Measurements from ENCODE around the gene GCC2.
A peak's percentile ranks its signal among the peaks of the same experiment; 100 is the strongest.

The GCC2 gene

GRCh38 chr2:108417254-108417653 lies 31.8 kb upstream of the GCC2 start:
- Histone ChIP-seq H3K27ac (ENCODE audit: low read length, poor library complexity, severe bottlenecking) (no peak overlapping the region), H3K9me3 (ENCODE audit: control insufficient read depth, low read length) (no peaks in the 10 kb centered on the region)
- WGBS: 66% methylated on average over 2 of the region's 2 CpGs

GRCh38 chr2:108418416-108418815 lies 30.6 kb upstream of the GCC2 start:
- Histone ChIP-seq H3K14ac (ENCODE audit: low read length in 2 of 2) (no peak overlapping the region), H3K9me3 (ENCODE audit: control insufficient read depth, low read length) (no peaks in the 10 kb centered on the region), H4K8ac (ENCODE audit: low read length) (no peak overlapping the region), H3K27ac (ENCODE audit: low read length, poor library complexity, severe bottlenecking) (no peak overlapping the region), H4K91ac (ENCODE audit: low read length) (no peak overlapping the region), H3K4ac (ENCODE audit: low read depth in 1 of 2, low read length in 2 of 2) (no peak overlapping the region), H2BK120ac (ENCODE audit: low read depth, low read length) (no peak overlapping the region), H2BK12ac (ENCODE audit: low read length in 2 of 2) (no peak overlapping the region), H3K36me3 (ENCODE audit: control insufficient read depth in 1 of 2, insufficient read depth in 2 of 2, low read depth in 1 of 2, low read length in 2 of 2) (no peaks in the 10 kb centered on the region), H3K79me1 (replicated peaks; ENCODE audit: low read length, poor library complexity, severe bottlenecking) (peaks cover 2% of the 10 kb centered on the region), H3K18ac (ENCODE audit: low read depth in 1 of 2, low read length in 2 of 2) (no peak overlapping the region), H3K9ac (ENCODE audit: low read length) (no peak overlapping the region), H2BK5ac (ENCODE audit: low read depth, low read length, poor library complexity, severe bottlenecking) (no peak overlapping the region), H2AFZ (ENCODE audit: low read depth, low read length) (no peak overlapping the region), H2BK15ac (ENCODE audit: low read depth, poor library complexity, severe bottlenecking) (no peak overlapping the region), H3K4me2 (ENCODE audit: low read length, poor library complexity, severe bottlenecking) (no peak overlapping the region), H3K4me3 (ENCODE audit: insufficient read depth in 1 of 2, low read depth in 1 of 2, low read length in 2 of 2) (no peak overlapping the region), H3K4me1 (ENCODE audit: control insufficient read depth, insufficient read depth, low read depth, low read length) (peaks cover 1% of the 10 kb centered on the region), H3K27me3 (ENCODE audit: control insufficient read depth in 1 of 2, insufficient read depth in 1 of 2, low read length in 2 of 2) (peaks cover 0 to 29% of the 10 kb centered on the region in 2 experiments), H3K23ac (ENCODE audit: low read length in 2 of 2) (no peak overlapping the region), H2AK5ac (ENCODE audit: low read length, severe bottlenecking) (no peak overlapping the region)
- WGBS: 91% methylated on average over 3 of the region's 4 CpGs
- DNase-seq: no peak

More at GRCh38 chr2:108417254-108417653, 31.8 kb upstream of the GCC2 start:
- Histone ChIP-seq H3K4ac (ENCODE audit: low read depth in 1 of 2, low read length in 2 of 2) (no peak overlapping the region), H3K18ac (ENCODE audit: low read depth in 1 of 2, low read length in 2 of 2) (no peak overlapping the region), H3K27me3 (ENCODE audit: control insufficient read depth in 1 of 2, insufficient read depth in 1 of 2, low read length in 2 of 2) (peaks cover 0 to 17% of the 10 kb centered on the region in 2 experiments), H3K4me2 (ENCODE audit: low read length, poor library complexity, severe bottlenecking) (no peak overlapping the region), H3K36me3 (ENCODE audit: control insufficient read depth in 1 of 2, insufficient read depth in 2 of 2, low read depth in 1 of 2, low read length in 2 of 2) (no peaks in the 10 kb centered on the region), H2AFZ (ENCODE audit: low read depth, low read length) (no peak overlapping the region), H2BK5ac (ENCODE audit: low read depth, low read length, poor library complexity, severe bottlenecking) (no peak overlapping the region), H3K4me1 (ENCODE audit: control insufficient read depth, insufficient read depth, low read depth, low read length) (peaks cover 2% of the 10 kb centered on the region), H3K23ac (ENCODE audit: low read length in 2 of 2) (no peak overlapping the region), H4K91ac (ENCODE audit: low read length) (no peak overlapping the region), H3K14ac (ENCODE audit: low read length in 2 of 2) (no peak overlapping the region), H3K79me1 (replicated peaks; ENCODE audit: low read length, poor library complexity, severe bottlenecking) (peaks cover 2% of the 10 kb centered on the region), H2BK12ac (ENCODE audit: low read length in 2 of 2) (peak overlapping the region in 1 of 2 experiments; percentile 10), H2BK120ac (ENCODE audit: low read depth, low read length) (no peak overlapping the region), H3K4me3 (ENCODE audit: insufficient read depth in 1 of 2, low read depth in 1 of 2, low read length in 2 of 2) (no peak overlapping the region), H2BK15ac (ENCODE audit: low read depth, poor library complexity, severe bottlenecking) (no peak overlapping the region), H4K8ac (ENCODE audit: low read length) (no peak overlapping the region), H3K9ac (ENCODE audit: low read length) (no peak overlapping the region), H2AK5ac (ENCODE audit: low read length, severe bottlenecking) (peak overlapping the region; percentile 61)
- no peak for DNase-seq

GRCh38 chr2:108423067-108423466 lies 25.9 kb upstream of the GCC2 start:
- no peak overlapping the region for H3K9ac ChIP-seq (ENCODE audit: low read length)
- no peak overlapping the region for H3K18ac ChIP-seq (ENCODE audit: low read depth in 1 of 2, low read length in 2 of 2)
- no peak overlapping the region for H3K23ac ChIP-seq (ENCODE audit: low read length in 2 of 2)
- H3K9me3 ChIP-seq (ENCODE audit: control insufficient read depth, low read length): no peaks in the 10 kb centered on the region
- no peak overlapping the region for H2BK5ac ChIP-seq (ENCODE audit: low read depth, low read length, poor library complexity, severe bottlenecking)
- H3K14ac ChIP-seq (ENCODE audit: low read length in 2 of 2): no peak overlapping the region
- H3K4ac ChIP-seq (ENCODE audit: low read depth in 1 of 2, low read length in 2 of 2): no peak overlapping the region
- DNase-seq: no peak
- no peak overlapping the region for H3K27ac ChIP-seq (ENCODE audit: low read length, poor library complexity, severe bottlenecking)
- H3K27me3 ChIP-seq (ENCODE audit: control insufficient read depth in 1 of 2, insufficient read depth in 1 of 2, low read length in 2 of 2): peaks cover 0 to 59% of the 10 kb centered on the region in 2 experiments
- H4K8ac ChIP-seq (ENCODE audit: low read length): no peak overlapping the region
- no peaks in the 10 kb centered on the region for H3K36me3 ChIP-seq (ENCODE audit: control insufficient read depth in 1 of 2, insufficient read depth in 2 of 2, low read depth in 1 of 2, low read length in 2 of 2)
- H2BK120ac ChIP-seq (ENCODE audit: low read depth, low read length): no peak overlapping the region
- H3K79me1 ChIP-seq (replicated peaks; ENCODE audit: low read length, poor library complexity, severe bottlenecking): no peaks in the 10 kb centered on the region
- no peaks in the 10 kb centered on the region for H3K4me1 ChIP-seq (ENCODE audit: control insufficient read depth, insufficient read depth, low read depth, low read length)
- no peak overlapping the region for H2BK12ac ChIP-seq (ENCODE audit: low read length in 2 of 2)
- H2AFZ ChIP-seq (ENCODE audit: low read depth, low read length): no peak overlapping the region
- H3K4me3 ChIP-seq (ENCODE audit: insufficient read depth in 1 of 2, low read depth in 1 of 2, low read length in 2 of 2): no peak overlapping the region
- WGBS: 91% methylated on average over 1 of the region's 1 CpG
- no peak overlapping the region for H2AK5ac ChIP-seq (ENCODE audit: low read length, severe bottlenecking)
- no peak overlapping the region for H4K91ac ChIP-seq (ENCODE audit: low read length)
- no peak overlapping the region for H3K4me2 ChIP-seq (ENCODE audit: low read length, poor library complexity, severe bottlenecking)
- no peak overlapping the region for H2BK15ac ChIP-seq (ENCODE audit: low read depth, poor library complexity, severe bottlenecking)

GRCh38 chr2:108423502-108424251 lies 25.3 kb upstream of the GCC2 start:
- Histone ChIP-seq H2BK12ac (ENCODE audit: low read length in 2 of 2) (no peak overlapping the region), H2BK120ac (ENCODE audit: low read depth, low read length) (no peak overlapping the region), H3K9ac (ENCODE audit: low read length) (no peak overlapping the region), H2AK5ac (ENCODE audit: low read length, severe bottlenecking) (no peak overlapping the region), H2BK15ac (ENCODE audit: low read depth, poor library complexity, severe bottlenecking) (no peak overlapping the region), H4K8ac (ENCODE audit: low read length) (no peak overlapping the region), H2AFZ (ENCODE audit: low read depth, low read length) (no peak overlapping the region), H3K79me1 (replicated peaks; ENCODE audit: low read length, poor library complexity, severe bottlenecking) (no peaks in the 10 kb centered on the region), H3K23ac (ENCODE audit: low read length in 2 of 2) (no peak overlapping the region), H3K27me3 (ENCODE audit: control insufficient read depth in 1 of 2, insufficient read depth in 1 of 2, low read length in 2 of 2) (peaks cover 0 to 59% of the 10 kb centered on the region in 2 experiments), H3K4ac (ENCODE audit: low read depth in 1 of 2, low read length in 2 of 2) (no peak overlapping the region), H4K91ac (ENCODE audit: low read length) (no peak overlapping the region), H3K18ac (ENCODE audit: low read depth in 1 of 2, low read length in 2 of 2) (no peak overlapping the region), H3K14ac (ENCODE audit: low read length in 2 of 2) (no peak overlapping the region), H3K36me3 (ENCODE audit: control insufficient read depth in 1 of 2, insufficient read depth in 2 of 2, low read depth in 1 of 2, low read length in 2 of 2) (no peaks in the 10 kb centered on the region), H2BK5ac (ENCODE audit: low read depth, low read length, poor library complexity, severe bottlenecking) (no peak overlapping the region), H3K27ac (ENCODE audit: low read length, poor library complexity, severe bottlenecking) (no peak overlapping the region), H3K4me1 (ENCODE audit: control insufficient read depth, insufficient read depth, low read depth, low read length) (no peaks in the 10 kb centered on the region), H3K4me3 (ENCODE audit: insufficient read depth in 1 of 2, low read depth in 1 of 2, low read length in 2 of 2) (no peak overlapping the region), H3K9me3 (ENCODE audit: control insufficient read depth, low read length) (no peaks in the 10 kb centered on the region), H3K4me2 (ENCODE audit: low read length, poor library complexity, severe bottlenecking) (no peak overlapping the region)
- 91% methylated on average over 8 of the region's 8 CpGs for WGBS
- DNase-seq: no peak

All from mesenchymal stem cell (in vitro differentiated cells and primary cell).